Measurements from ENCODE around the gene NCSTN. TPM values are rescaled to one million over a fixed set of nuclear protein-coding genes. Genes with fewer than 3 reads are reported as not detected.

NCSTN gene
- polyA plus RNA-seq, 3 donors = 125 to 238 (median 145) TPM

- Histone ChIP-seq H2AFZ (ENCODE audit: insufficient read depth, low read depth, low read length, poor library complexity, severe bottlenecking) (no peak overlapping the region), H3K79me2 (ENCODE audit: insufficient read depth, low read length) (no peaks in the 10 kb centered on the region), H4K20me1 (ENCODE audit: insufficient read depth, low read length) (no peaks in the 10 kb centered on the region), H3K27me3 (ENCODE audit: control insufficient read depth in 2 of 2, insufficient read depth in 2 of 2, low read length in 2 of 2) (peaks cover 0 to 3% of the 10 kb centered on the region in 2 donors), H3K9ac (ENCODE audit: insufficient read depth, low read length, poor library complexity, severe bottlenecking) (no peak overlapping the region), H3K36me3 (replicated peaks in 1 of 2; ENCODE audit: control insufficient read depth in 1 of 2, insufficient read depth in 2 of 2, low read length in 2 of 2) (no peaks in the 10 kb centered on the region), H3K9me3 (replicated peaks in 1 of 2; ENCODE audit: control insufficient read depth in 1 of 2, insufficient read depth in 1 of 2, low read length in 2 of 2) (no peaks in the 10 kb centered on the region), H3K4me3 (replicated peaks in 1 of 3; ENCODE audit: low read depth in 2 of 3, low read length in 3 of 3) (no peak overlapping the region), H3K27ac (ENCODE audit: low read depth in 1 of 2, low read length in 2 of 2) (no peak overlapping the region), H3K4me2 (replicated peaks; ENCODE audit: extremely low read depth, low read length, poor library complexity, severe bottlenecking) (no peak overlapping the region), H3K4me1 (ENCODE audit: control insufficient read depth in 1 of 2, insufficient read depth in 2 of 2, low read length in 2 of 2) (peaks cover 5 to 6% of the 10 kb centered on the region in 2 donors)
- H3K27ac Mint-ChIP-seq = no peak overlapping the region
- H3K4me1 Mint-ChIP-seq = peaks cover 14% of the 10 kb centered on the region
- DNase-seq = no peak
- intact Hi-C loops (cut with micrococcal nuclease) = no loop called here
- TF ChIP-seq CTCF (IDR thresholded peaks at IDR 0.05) = no peak
- peaks cover 0 to 2% (median 0%) of the 10 kb centered on the region in 7 donors for H3K9me3 Mint-ChIP-seq
- 100% methylated on average over 1 of the region's 4 CpGs for WGBS (ENCODE audit: insufficient coverage)
- H3K36me3 Mint-ChIP-seq = no peaks in the 10 kb centered on the region
- H3K27me3 Mint-ChIP-seq (ENCODE audit: low read depth in 3 of 3) = peaks cover 6 to 11% (median 7%) of the 10 kb centered on the region in 3 donors
- no peak overlapping the region for H3K4me3 Mint-ChIP-seq
These were observed 25.0 kb downstream of the NCSTN start for GRCh38 chr1:160367934-160368923.

GRCh38 chr1:160369087-160369486 lies 25.9 kb downstream of the NCSTN start:
- no peaks in the 10 kb centered on the region for H4K20me1 ChIP-seq (ENCODE audit: insufficient read depth, low read length)
- DNase-seq = no peak
- no peaks in the 10 kb centered on the region for H3K79me2 ChIP-seq (ENCODE audit: insufficient read depth, low read length)
- no peak overlapping the region for H3K27ac ChIP-seq (ENCODE audit: low read depth in 1 of 2, low read length in 2 of 2)
- Mint-ChIP-seq H3K4me3 (no peak overlapping the region), H3K9me3 (peaks cover 0 to 2% (median 0%) of the 10 kb centered on the region in 7 donors), H3K27ac (no peak overlapping the region), H3K27me3 (ENCODE audit: low read depth in 3 of 3) (peaks cover 6 to 11% (median 7%) of the 10 kb centered on the region in 3 donors), H3K36me3 (no peaks in the 10 kb centered on the region), H3K4me1 (peaks cover 19% of the 10 kb centered on the region)
- no peak overlapping the region for H3K4me2 ChIP-seq (replicated peaks; ENCODE audit: extremely low read depth, low read length, poor library complexity, severe bottlenecking)
- H3K9me3 ChIP-seq (replicated peaks in 1 of 2; ENCODE audit: control insufficient read depth in 1 of 2, insufficient read depth in 1 of 2, low read length in 2 of 2) = no peaks in the 10 kb centered on the region
- H2AFZ ChIP-seq (ENCODE audit: insufficient read depth, low read depth, low read length, poor library complexity, severe bottlenecking) = no peak overlapping the region
- H3K4me3 ChIP-seq (replicated peaks in 1 of 3; ENCODE audit: low read depth in 2 of 3, low read length in 3 of 3) = no peak overlapping the region
- H3K27me3 ChIP-seq (ENCODE audit: control insufficient read depth in 2 of 2, insufficient read depth in 2 of 2, low read length in 2 of 2) = peaks cover 0 to 3% of the 10 kb centered on the region in 2 donors
- H3K9ac ChIP-seq (ENCODE audit: insufficient read depth, low read length, poor library complexity, severe bottlenecking) = no peak overlapping the region
- H3K4me1 ChIP-seq (ENCODE audit: control insufficient read depth in 1 of 2, insufficient read depth in 2 of 2, low read length in 2 of 2) = peaks cover 6 to 11% of the 10 kb centered on the region in 2 donors
- intact Hi-C loops (cut with micrococcal nuclease) = no loop called here
- no CpG with 5 or more reads among the region's 1 CpG for WGBS (ENCODE audit: insufficient coverage)
- TF ChIP-seq CTCF (IDR thresholded peaks at IDR 0.05) = no peak
- H3K36me3 ChIP-seq (replicated peaks in 1 of 2; ENCODE audit: control insufficient read depth in 1 of 2, insufficient read depth in 2 of 2, low read length in 2 of 2) = no peaks in the 10 kb centered on the region

Measured in CD14-positive monocyte (primary cell).